ENCODE data around the gene EXO5. TPM values are rescaled to one million over a fixed set of nuclear protein-coding genes. Genes with fewer than 3 reads are reported as not detected.
"Not testable (repeated sequence)": the region's sequence is repeated elsewhere in the genome, so short reads cannot be mapped to it uniquely, and the experiment has no call there.

EXO5 gene
- total and polyA plus RNA-seq, 2 of the 13 experiments (the other 11 are each of a cell fraction or from before 2014, with no cell fraction given), result 9.9 to 20.5 TPM

DNA sequence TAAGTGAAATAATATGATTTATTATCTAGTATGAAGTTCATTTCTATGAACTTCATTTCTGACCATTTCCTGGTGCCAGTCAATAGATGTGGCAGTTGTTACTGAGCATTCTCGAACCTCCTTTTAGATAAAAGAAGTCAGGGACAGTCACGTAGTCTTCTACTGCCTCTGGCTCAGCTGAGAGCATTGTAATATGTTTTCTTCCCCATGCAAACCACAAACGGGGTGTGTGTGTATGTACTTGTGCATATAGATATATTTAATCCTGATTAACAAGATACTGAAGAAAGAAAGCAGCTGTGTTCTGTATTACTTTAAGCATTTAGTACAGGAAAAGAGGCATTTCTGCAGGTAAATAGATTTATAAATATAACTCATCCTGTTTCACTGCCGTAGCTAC, 44.5 kb downstream of the EXO5 start (continued):
- TF ChIP-seq ZNF367 (CRISPR knock-in tag; IDR thresholded peaks at IDR 0.05; ENCODE audit: borderline replicate concordance), result no peak
- TF ChIP-seq, protein P1, sequence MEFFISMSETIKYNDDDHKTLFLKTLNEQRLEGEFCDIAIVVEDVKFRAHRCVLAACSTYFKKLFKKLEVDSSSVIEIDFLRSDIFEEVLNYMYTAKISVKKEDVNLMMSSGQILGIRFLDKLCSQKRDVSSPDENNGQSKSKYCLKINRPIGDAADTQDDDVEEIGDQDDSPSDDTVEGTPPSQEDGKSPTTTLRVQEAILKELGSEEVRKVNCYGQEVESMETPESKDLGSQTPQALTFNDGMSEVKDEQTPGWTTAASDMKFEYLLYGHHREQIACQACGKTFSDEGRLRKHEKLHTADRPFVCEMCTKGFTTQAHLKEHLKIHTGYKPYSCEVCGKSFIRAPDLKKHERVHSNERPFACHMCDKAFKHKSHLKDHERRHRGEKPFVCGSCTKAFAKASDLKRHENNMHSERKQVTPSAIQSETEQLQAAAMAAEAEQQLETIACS (CRISPR knock-in tag; IDR thresholded peaks at IDR 0.05), result no peak
- TF ChIP-seq, protein P2, sequence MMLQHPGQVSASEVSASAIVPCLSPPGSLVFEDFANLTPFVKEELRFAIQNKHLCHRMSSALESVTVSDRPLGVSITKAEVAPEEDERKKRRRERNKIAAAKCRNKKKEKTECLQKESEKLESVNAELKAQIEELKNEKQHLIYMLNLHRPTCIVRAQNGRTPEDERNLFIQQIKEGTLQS (CRISPR knock-in tag; IDR thresholded peaks at IDR 0.05), result no peak
- TF ChIP-seq, protein P3, sequence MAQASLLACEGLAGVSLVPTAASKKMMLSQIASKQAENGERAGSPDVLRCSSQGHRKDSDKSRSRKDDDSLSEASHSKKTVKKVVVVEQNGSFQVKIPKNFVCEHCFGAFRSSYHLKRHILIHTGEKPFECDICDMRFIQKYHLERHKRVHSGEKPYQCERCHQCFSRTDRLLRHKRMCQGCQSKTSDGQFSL (CRISPR knock-in tag; IDR thresholded peaks at IDR 0.05), result no peak

DNA sequence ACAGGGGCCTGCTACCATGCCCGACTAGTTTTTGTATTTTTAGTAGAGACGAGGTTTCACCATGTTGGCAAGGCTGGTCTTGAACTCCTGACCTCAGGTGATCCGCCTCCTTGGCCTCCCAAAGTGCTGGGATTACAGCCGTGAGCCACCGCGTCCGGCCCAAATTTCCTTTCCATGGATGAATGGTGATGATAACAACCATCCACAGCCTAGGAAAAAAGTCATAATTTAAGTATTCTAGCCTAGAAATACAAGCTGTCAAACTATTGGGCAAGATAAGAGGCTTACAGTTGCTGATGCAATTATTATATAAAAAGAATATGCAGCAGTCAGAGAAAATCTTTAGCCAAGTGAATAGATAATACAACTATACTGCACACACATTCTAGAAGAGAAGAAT, 46.2 kb downstream of the EXO5 start:
- CTCF ChIA-PET (ENCODE audit: low intra/inter-chr PET ratio, low total read pairs); H3K9ac ChIP-seq (ENCODE audit: insufficient read depth, low read depth, low read length); H3K27ac ChIP-seq (ENCODE audit: extremely low read length, insufficient read depth, low read length); ATAC-seq; H3K4me3 ChIP-seq (replicated peaks in 1 of 3; ENCODE audit: insufficient read depth in 1 of 3, low read depth in 2 of 3, low read length in 3 of 3); H3K79me2 ChIP-seq (ENCODE audit: insufficient read depth, low read length); H3K4me1 ChIP-seq (ENCODE audit: insufficient read depth, low read length); H4K20me1 ChIP-seq (ENCODE audit: insufficient read depth, low read length); H2AFZ ChIP-seq (ENCODE audit: low read length); FAIRE-seq; H3K27me3 ChIP-seq (ENCODE audit: control insufficient read depth in 1 of 2, insufficient read depth in 2 of 2, low read length in 2 of 2); DNase-seq (ENCODE audit: low spot score); H3K36me3 ChIP-seq (replicated peaks in 1 of 2; ENCODE audit: control insufficient read depth in 1 of 2, insufficient read depth in 2 of 2, low read length in 2 of 2); H3K4me2 ChIP-seq (ENCODE audit: low read depth, low read length); POLR2A ChIA-PET; intact Hi-C loops (cut with micrococcal nuclease; ENCODE audit: unreplicated experiment); in situ Hi-C loops (cut with HindIII; ENCODE audit: extremely low pct_ligation_motif_present, low pct_unique_long_range_greater_than_20kb); H3K9me3 ChIP-seq (ENCODE audit: low read length); BruUV-seq (replicated peaks): not testable (repeated sequence)
- 39% methylated on average over 5 of the region's 7 CpGs for WGBS (ENCODE audit: low lambda C conversion rate)

DNA sequence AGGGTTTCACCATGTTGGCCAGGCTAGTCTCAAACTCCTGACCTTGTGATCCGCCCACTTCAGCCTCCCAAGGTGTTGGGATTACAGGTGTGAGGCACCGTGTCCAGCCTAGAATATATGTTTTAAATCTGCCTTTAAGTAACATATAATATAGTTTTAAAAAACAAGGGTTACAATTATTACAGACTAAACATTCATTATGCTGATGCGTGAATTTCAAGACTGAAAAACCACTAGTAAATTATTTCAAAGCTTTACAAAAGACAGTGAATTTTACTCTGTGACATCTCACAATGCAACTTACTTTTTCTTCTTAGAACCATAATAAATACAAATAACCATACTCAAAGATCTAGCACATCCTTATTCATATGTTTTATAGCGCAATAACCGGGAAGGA, 47.6 kb downstream of the EXO5 start:
- no peaks in the 10 kb centered on the region for H3K79me2 ChIP-seq (ENCODE audit: insufficient read depth, low read length)
- H3K4me2 ChIP-seq (ENCODE audit: low read depth, low read length), result no peak overlapping the region
- no peaks in the 10 kb centered on the region for H3K27me3 ChIP-seq (ENCODE audit: control insufficient read depth in 1 of 2, insufficient read depth in 2 of 2, low read length in 2 of 2)
- 85% methylated on average over 5 of the region's 5 CpGs for WGBS (ENCODE audit: low lambda C conversion rate)
- no peak overlapping the region for H2AFZ ChIP-seq (ENCODE audit: low read length)
- no peak overlapping the region for H3K4me3 ChIP-seq (replicated peaks in 1 of 3; ENCODE audit: insufficient read depth in 1 of 3, low read depth in 2 of 3, low read length in 3 of 3)
- intact Hi-C loops (cut with micrococcal nuclease; ENCODE audit: unreplicated experiment), result no loop called here
- H3K4me1 ChIP-seq (ENCODE audit: insufficient read depth, low read length), result no peaks in the 10 kb centered on the region
- no peaks in the 10 kb centered on the region for H3K9me3 ChIP-seq (ENCODE audit: low read length)
- in situ Hi-C loops (cut with HindIII; ENCODE audit: extremely low pct_ligation_motif_present, low pct_unique_long_range_greater_than_20kb), result no loop called here
- DNase-seq (ENCODE audit: low spot score) (no peak), FAIRE-seq (no peak), ATAC-seq (no peak)
- POLR2A ChIA-PET, result no interaction called here
- no peak overlapping the region for H3K27ac ChIP-seq (ENCODE audit: extremely low read length, insufficient read depth, low read length)
- no peak overlapping the region for H3K9ac ChIP-seq (ENCODE audit: insufficient read depth, low read depth, low read length)
- H4K20me1 ChIP-seq (ENCODE audit: insufficient read depth, low read length), result no peaks in the 10 kb centered on the region
- no TSS peak for BruUV-seq (replicated peaks)
- CTCF ChIA-PET (ENCODE audit: low intra/inter-chr PET ratio, low total read pairs), result no interaction called here
- TF ChIP-seq HHEX (CRISPR knock-in tag; IDR thresholded peaks at IDR 0.05) (no peak), ZNF232 (CRISPR knock-in tag; IDR thresholded peaks at IDR 0.05; ENCODE audit: borderline replicate concordance) (no peak), SCMH1 (CRISPR knock-in tag; IDR thresholded peaks at IDR 0.05; ENCODE audit: borderline replicate concordance) (no peak), MAFF (IDR thresholded peaks at IDR 0.05; ENCODE audit: low read depth, low read length) (peak; percentile 34; the same call in 1 of the 2 replicates), ZNF468 (CRISPR knock-in tag; IDR thresholded peaks at IDR 0.05) (no peak), NCOA2 (CRISPR knock-in tag; IDR thresholded peaks at IDR 0.05) (no peak), MAFK (conservative IDR thresholded peaks at IDR 0.05 in 1 of 2, IDR thresholded peaks at IDR 0.05 in 1 of 2; ENCODE audit: low read length in 2 of 2) (peak; percentile 52 to 69; a peak in 3 of 4 replicates), ATF1 (CRISPR knock-in tag; IDR thresholded peaks at IDR 0.05) (no peak), CEBPG (CRISPR knock-in tag; IDR thresholded peaks at IDR 0.05) (no peak)
- H3K36me3 ChIP-seq (replicated peaks in 1 of 2; ENCODE audit: control insufficient read depth in 1 of 2, insufficient read depth in 2 of 2, low read length in 2 of 2), result no peaks in the 10 kb centered on the region
